Adrenal gland (tissue), 5 donors: ENCODE results near the gene CHST8.

Source experiments
- POLR2A ChIP-seq, 2 donors: fragments of 450-650 bp; IDR thresholded peaks; one replicate each; pipeline ENCODE4 v1.6.1; 2017; ENCODE audit warnings: antibody characterized with exemption in 2 of 2, mild to moderate bottlenecking in 2 of 2, moderate library complexity in 1 of 2
- TF ChIP-seq, protein P1 (sequence below), 6 experiments: fragments of 450-650 bp in 4 of 6; fragments of 200-600 bp in 2 of 6; sonication (generic) in 1 of 6; IDR thresholded peaks; 1 replicate in 5 of 6; 2 replicates in 1 of 6; pipeline versions ENCODE4 v1.5.1 to v1.8.0; 2016 to 2021; ENCODE audit warnings: antibody characterized with exemption in 6 of 6, mild to moderate bottlenecking in 2 of 6, moderate library complexity in 1 of 6
- donor health status: DM: no; HTN: no; CAD: no.

DNA sequence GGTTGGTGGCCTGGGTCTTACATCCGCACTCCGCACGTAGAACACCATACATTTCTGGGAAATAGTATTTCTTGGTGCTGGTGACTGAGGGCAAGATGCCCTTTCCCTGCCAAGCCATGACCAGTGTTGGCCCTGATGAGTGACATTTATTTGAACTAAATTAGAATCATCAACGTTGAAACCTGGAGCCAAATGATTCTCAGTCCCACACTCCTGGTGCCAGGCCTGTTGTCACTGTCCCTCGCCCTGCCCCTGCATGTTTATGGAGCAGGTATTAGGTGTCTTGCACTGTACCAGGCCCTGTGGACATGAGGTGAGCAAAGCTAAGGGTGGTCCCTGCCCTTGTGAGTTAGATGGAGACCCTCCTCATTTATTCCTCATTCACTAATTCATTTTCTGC is 5.8 kb downstream of the CHST8 start:
- TF ChIP-seq, protein P1, sequence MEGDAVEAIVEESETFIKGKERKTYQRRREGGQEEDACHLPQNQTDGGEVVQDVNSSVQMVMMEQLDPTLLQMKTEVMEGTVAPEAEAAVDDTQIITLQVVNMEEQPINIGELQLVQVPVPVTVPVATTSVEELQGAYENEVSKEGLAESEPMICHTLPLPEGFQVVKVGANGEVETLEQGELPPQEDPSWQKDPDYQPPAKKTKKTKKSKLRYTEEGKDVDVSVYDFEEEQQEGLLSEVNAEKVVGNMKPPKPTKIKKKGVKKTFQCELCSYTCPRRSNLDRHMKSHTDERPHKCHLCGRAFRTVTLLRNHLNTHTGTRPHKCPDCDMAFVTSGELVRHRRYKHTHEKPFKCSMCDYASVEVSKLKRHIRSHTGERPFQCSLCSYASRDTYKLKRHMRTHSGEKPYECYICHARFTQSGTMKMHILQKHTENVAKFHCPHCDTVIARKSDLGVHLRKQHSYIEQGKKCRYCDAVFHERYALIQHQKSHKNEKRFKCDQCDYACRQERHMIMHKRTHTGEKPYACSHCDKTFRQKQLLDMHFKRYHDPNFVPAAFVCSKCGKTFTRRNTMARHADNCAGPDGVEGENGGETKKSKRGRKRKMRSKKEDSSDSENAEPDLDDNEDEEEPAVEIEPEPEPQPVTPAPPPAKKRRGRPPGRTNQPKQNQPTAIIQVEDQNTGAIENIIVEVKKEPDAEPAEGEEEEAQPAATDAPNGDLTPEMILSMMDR (IDR thresholded peaks at IDR 0.05), result no peak
- TF ChIP-seq POLR2A (IDR thresholded peaks at IDR 0.05), result no peak
